Right ventricle myocardium inferior (tissue), 1 donor: ENCODE results near the gene MDP1. TPM values are rescaled to one million over a fixed set of nuclear protein-coding genes. Genes with fewer than 3 reads are reported as not detected.
"Not testable (repeated sequence)": the region's sequence is repeated elsewhere in the genome, so short reads cannot be mapped to it uniquely, and the experiment has no call there.

Source experiments
- ATAC-seq: fragments of 200-7000 bp; cut with Tn5 transposase; one replicate; pipeline ENCODE4 v1.9.1; 2020; ENCODE audit warnings: mild to moderate bottlenecking, moderate library complexity
- DNase-seq: peaks from one replicate; pipeline ENCODE4 v3.0.0; 2021; ENCODE audit errors: missing footprints
- intact Hi-C: fragments of 100-400 bp; cut with DNase I; formaldehyde crosslinking; loops from one replicate; pipeline ENCODE4 v1.11.0; 2022
- total RNA-seq: library from RNA; stranded (reverse); fragmentation: NEBNext Ultra II Directional; extraction: Animal tissue kit (Norgen Biotek cat#: 25700); gene quantifications from one replicate; pipeline ENCODE4 v1.2.1, GENCODE V29; 2021
- donor health status: DM: no; HTN: yes; CAD: no; lungs with severe emphysema.

Gene MDP1
- total RNA-seq, 1 donor from 2014 or later, result 17.0 TPM

- intact Hi-C loops, result no loop called here
- DNase-seq (no peak), ATAC-seq (no peak)
These were observed 18.5 kb upstream of the MDP1 start for GRCh38 chr14:24234095-24235005.

DNA sequence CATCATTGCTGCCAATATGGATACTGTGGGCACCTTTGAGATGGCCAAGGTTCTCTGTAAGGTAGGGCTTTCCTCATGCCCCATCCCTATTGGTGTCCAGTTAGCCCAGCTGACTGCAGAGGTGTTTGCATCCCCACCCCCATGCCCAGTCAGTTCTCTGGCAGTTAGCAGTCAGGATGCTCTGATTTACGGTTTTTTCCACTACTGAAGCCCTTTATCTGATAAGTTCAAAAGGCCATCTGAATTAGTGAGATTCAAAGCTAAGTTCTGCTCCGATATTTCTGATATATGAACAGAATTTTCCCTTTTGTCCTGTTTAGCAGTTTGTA is 17.6 kb upstream of the MDP1 start:
- ATAC-seq (no peak), DNase-seq (no peak)
- intact Hi-C loops, result loop anchor here (2.0 kb wide), 1 partner anchor 17 kb away; the partner anchor contains the start of gene MDP1

- intact Hi-C loops, result loop anchor here (2.0 kb wide), 1 partner anchor 16 kb away; the partner anchor contains the start of gene MDP1
- no peak for DNase-seq
- ATAC-seq, result peak; percentile 73
These were observed 17.0 kb upstream of the MDP1 start, which contains the start of gene GMPR2 for GRCh38 chr14:24232645-24233537. TSS of gene GMPR2 (plus strand) at chr14:24232929. CDS start at chr14:24233254, 325 bp downstream.

DNA sequence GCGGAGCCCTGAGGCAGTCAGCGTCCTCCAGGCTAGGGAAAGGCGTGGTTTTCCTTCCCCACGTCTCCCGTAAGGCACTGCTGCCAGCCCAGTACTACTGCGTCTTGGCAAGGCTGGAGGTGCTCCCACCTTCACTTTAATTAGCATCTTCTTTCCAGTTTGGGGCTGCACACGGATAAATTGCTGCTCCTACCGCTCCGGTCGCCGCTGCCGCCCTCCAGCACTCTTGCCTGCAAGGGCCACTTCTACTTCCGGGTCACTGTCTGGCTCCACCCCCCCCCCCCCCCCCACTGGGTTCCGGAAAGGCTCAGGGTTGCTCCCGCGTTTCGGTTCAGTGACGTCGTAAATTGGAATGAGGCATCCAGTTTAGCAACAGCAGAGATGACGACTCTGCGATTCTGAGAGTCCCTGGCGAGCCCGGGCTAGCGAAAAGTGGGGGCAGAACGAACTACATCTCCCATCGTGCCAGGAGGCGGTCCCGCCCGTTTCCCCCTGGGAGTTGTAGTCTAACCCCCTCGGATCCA is 16.3 kb upstream of the MDP1 start, which contains the start of gene NEDD8:
TSS of gene NEDD8 (minus strand) at position 247 of the 524 bp plus-strand sequence. CDS start at position 147, 100 bp downstream.
- peak; percentile 96 for DNase-seq
- peak; percentile 91 for ATAC-seq
- intact Hi-C loops, result loop anchor here (2.0 kb wide), 1 partner anchor 15 kb away; the partner anchor contains the start of gene MDP1

- DNase-seq (no peak), ATAC-seq (no peak)
- intact Hi-C loops, result loop anchor here (2.0 kb wide), 1 partner anchor 15 kb away; the partner anchor contains the start of gene MDP1
These were observed 15.6 kb upstream of the MDP1 start for GRCh38 chr14:24231263-24232120.

DNA sequence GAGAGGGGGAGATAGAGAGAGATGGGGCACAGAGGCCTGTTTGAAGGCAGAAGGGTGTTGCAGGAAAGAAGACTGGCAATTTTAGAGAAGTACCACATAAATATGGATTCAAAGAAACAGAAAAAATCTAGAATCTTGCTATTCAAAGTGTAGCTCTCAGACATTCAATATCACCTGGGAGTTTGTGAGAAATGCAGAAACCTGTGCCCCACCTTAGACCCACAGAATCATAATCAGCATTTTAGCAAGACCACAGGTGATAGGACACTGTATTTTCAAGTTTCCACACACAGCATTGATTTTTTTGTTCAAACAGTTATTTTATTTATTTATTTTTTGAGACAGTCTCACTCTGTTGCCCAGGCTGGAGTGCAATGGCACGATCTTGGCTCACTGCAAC is 13.0 kb upstream of the MDP1 start:
- ATAC-seq (no peak), DNase-seq (no peak)
- intact Hi-C loops, result no loop called here

DNA sequence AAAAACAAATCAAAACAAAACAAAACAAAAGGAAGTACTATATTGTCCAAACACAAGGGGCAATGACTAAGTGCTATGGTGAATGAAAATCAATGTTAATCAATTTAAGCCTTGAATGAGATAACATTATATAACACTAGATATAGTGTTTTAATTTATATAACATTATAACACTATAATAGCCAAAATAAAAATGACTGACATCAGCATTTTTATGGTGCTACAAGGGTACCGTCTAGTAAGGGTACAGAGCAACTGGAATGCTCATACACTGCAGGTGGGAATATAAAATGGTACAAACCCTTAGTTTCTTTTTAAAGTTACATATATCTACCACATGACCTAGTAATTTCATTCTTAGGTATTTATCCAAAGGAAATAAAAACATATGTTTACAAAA is 10.6 kb upstream of the MDP1 start:
- intact Hi-C loops, result no loop called here
- no peak for ATAC-seq

DNA sequence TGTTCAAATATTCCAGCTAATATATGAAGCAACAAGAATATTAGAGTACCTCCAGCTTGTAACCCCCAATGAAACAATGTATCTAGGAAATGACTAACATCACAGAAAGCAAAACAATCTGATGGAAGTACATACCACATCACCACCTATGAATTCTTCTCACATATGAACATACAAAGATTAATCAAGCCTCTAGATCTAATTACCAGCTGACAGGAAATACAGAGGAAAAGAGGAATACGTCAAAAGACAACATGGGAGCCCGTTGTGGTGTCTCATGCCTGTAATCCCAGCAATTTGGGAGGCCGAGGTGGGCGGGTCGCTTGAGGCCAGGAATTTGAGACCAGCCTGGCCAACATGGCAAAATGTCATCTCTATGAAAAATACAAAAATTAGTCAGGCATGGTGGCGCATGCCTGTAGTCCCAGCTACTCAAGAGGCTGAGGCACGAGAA is 8.8 kb upstream of the MDP1 start:
- ATAC-seq, result no peak
- intact Hi-C loops, result no loop called here

More for the DNA sequence above, 10.6 kb upstream of the MDP1 start:
- no peak for DNase-seq

DNA sequence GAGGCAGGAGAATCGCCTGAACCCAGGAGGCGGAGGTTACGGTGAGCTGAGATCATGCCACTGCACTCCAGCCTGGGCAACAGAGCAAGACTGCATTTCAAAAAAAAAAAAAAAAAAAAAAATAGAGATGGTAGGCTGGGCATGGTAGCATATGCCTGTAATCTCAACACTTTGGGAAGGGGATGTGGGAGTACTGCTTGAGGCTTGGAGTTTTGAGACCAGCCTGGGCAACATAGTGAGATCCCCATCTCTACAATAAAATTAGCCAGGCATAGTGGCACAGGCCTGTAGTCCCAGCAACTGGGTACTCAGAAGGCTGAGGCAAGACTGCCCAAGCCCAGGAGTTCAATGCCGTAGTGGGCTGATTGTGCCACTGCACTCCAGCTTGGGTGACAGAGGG is 7.1 kb upstream of the MDP1 start:
- ATAC-seq, DNase-seq, intact Hi-C loops: not testable (repeated sequence)

More for the DNA sequence above, 8.8 kb upstream of the MDP1 start:
- no peak for DNase-seq

DNA sequence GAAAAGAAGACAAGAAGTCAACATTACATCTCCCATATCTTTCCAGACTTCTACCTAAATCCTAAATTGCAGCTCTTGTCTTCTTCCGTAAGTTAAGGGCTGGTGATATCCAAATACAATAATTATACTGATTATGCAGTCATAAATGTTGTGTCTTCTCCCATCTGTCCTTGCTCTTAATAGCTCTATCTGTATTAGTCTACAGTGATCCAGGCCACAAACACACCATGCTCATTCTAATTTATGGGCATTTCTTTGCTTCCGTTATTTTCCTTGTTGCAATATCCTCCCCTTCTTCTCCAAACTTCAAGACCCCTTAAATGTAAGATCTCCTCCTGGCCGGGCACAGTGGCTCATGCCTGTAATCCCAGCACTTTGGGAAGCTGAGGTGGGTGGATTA is 3.7 kb upstream of the MDP1 start:
- DNase-seq (no peak), ATAC-seq (no peak)
- intact Hi-C loops, result no loop called here

- intact Hi-C loops, result no loop called here
- DNase-seq, result no peak
- no peak for ATAC-seq
These were observed 3.2 kb upstream of the MDP1 start for GRCh38 chr14:24219080-24219479.

DNA sequence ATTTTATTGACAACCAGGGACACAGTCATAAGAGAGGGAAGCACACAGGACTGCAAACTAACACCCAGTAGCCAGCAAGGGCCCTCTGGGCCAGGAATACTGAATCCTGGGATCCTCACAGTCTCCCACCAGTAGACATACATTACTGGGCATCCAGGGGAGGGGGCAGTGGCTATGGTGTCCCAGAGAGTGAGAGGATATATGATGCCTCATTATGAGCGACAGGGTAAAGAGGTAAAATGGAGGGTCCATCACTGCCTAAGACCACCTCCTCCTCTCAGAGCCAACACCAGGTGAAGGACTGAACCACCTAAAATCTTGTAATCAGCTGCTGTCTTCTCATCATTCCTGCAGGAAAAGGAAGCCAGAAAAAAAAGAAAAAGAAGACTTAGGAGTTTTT is 1.0 kb upstream of the MDP1 start:
- intact Hi-C loops, result loop anchor here (2.0 kb wide), 1 partner anchor 16 kb away; the partner anchor contains the start of genes GMPR2 and NEDD8
- DNase-seq, ATAC-seq: not testable (repeated sequence)

GRCh38 chr14:24216345-24216699 is 456 bp upstream of the MDP1 start:
- ATAC-seq (no peak), DNase-seq (no peak)
- intact Hi-C loops, result loop anchor here (2.0 kb wide), 1 partner anchor 16 kb away; the partner anchor contains the start of genes GMPR2 and NEDD8

DNA sequence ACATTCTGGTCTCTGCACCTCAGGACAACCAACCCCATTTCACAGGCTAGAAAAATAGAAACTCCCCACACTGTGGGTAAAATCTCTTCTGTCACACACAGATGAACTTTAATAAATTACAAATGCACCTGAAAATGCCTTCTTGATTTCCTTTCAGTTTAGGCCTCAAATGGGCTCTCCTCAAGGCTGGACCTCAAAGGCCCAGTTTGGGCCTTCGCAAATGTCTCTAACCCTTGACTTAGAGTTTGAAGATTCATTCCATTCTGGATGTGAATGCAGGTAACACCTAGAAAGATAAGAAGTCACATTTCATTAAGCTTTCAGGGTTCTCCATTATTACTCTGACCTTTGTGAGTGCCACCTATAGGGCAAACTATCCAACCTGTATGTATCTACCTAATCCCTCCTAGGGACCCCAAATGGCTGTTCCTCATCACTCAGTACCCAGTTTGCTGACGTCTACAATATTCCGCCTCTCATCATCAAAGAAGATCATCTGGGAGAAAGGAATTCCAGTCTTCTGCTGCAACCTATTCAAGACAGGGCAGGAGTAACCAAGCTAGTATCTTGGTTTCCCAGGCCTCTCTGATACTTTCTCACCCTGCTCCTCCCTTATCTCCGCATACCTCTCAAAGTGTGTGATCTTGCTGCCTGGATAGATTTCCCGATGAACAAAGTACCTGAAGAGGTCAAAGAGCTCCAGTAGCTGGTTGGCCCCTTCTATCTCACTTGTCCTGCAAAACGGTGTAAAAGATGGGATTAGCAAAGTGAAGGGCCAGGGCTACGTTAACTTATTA is 1.8 kb downstream of the MDP1 start:
- ATAC-seq, result no peak
- intact Hi-C loops, result loop anchor here (2.0 kb wide), 1 partner anchor 29 kb away; the partner anchor contains the start of gene TINF2

GRCh38 chr14:24212924-24213865 is 2.7 kb downstream of the MDP1 start, which contains the start of gene CHMP4A:
TSS of gene CHMP4A (minus strand) at chr14:24213488. CDS start at chr14:24213439, 49 bp downstream.
- intact Hi-C loops, result no loop called here
- DNase-seq (peak; percentile 98), ATAC-seq (peak; percentile 91)

More for the DNA sequence above, 1.8 kb downstream of the MDP1 start:
- no peak for DNase-seq

DNA sequence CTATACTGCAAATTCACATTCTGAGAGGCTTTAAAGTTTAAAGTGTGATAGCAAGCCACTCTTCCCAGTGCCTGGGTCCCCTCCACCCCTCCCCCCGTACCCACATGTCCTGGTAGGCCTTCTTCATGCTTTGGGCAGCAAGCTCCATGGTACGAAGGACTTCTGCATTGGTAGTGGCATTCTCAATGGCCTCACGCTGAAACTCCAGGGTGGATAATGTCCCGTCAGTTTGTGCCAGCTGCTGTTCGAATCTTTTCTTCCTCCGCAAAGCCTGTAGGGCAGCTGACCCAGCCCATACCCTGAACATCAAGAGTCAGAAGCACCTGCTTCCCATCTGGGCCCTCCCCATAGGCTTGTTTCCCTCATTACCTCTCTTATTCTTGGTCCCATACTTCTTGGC is 4.6 kb downstream of the MDP1 start:
- ATAC-seq (no peak), DNase-seq (no peak)
- intact Hi-C loops, result no loop called here
